Measurements from ENCODE around the gene CCDC70. TPM values are rescaled to one million over a fixed set of nuclear protein-coding genes. Genes with fewer than 3 reads are reported as not detected.

Gene CCDC70
- total and polyA plus RNA-seq, 2 of the 8 experiments (the other 6 are each of a cell fraction or from before 2014, with no cell fraction given) = not detected

DNA sequence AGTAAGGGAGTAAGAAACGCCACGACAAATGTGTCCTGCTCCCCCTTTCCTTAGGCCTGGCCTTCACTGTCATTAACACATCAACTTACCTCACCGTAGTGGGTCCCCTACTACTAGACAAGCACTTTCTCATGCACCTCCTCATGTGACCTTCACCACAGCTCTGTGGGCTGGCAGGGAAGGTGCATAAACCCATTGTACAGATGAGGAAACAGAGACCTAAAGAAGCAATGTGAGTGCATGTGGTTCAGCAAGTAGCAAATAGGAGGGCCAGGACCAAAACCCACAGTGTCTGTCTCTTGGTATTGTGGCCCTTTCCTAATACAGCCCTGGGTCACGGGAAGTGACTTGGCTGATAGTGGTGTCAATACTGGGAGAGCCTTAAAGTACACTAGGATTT lies 5.3 kb downstream of the CCDC70 start:
- no peak overlapping the region for H3K4me3 ChIP-seq (ENCODE audit: extremely low read depth in 1 of 4, insufficient read depth in 2 of 4, low read depth in 3 of 4, low read length in 4 of 4)
- no peak overlapping the region for H3K4ac ChIP-seq (replicated peaks; ENCODE audit: insufficient read length, low read depth, low read length)
- no peak overlapping the region for H3K18ac ChIP-seq (ENCODE audit: extremely low read depth, low read length)
- no peak overlapping the region for H2BK120ac ChIP-seq (replicated peaks; ENCODE audit: low read depth, low read length)
- no peak overlapping the region for H4K8ac ChIP-seq (ENCODE audit: extremely low read depth, insufficient read depth, low read length)
- H3K36me3 ChIP-seq (ENCODE audit: control insufficient read depth in 2 of 4, insufficient read depth in 4 of 4, low read length in 3 of 4) = no peaks in the 10 kb centered on the region
- WGBS, 2 experiments (ENCODE audit: extremely low coverage in 1 of 2, insufficient coverage in 1 of 2, insufficient read length in 1 of 2, insufficient replicate concordance in 2 of 2, low coverage in 1 of 2, low lambda C conversion rate in 2 of 2, missing lambda C conversion rate in 1 of 2) = 99% methylated on average over 4 of the region's 4 CpGs; no CpG with 5 or more reads in 1 of the 2 experiments
- no peaks in the 10 kb centered on the region; the same call in 1 of the 2 replicates for H3K23me2 ChIP-seq (ENCODE audit: low read depth, low read length)
- ChIA-PET CTCF (ENCODE audit: partially characterized antibody) (interaction anchor here (1.1 to 2.5 kb wide), 6 partner anchors 16 to 261 kb away, joined by 3 to 11 read pairs (median 6); partner anchors contain the start of gene NEK5), POLR2A (ENCODE audit: partially characterized antibody) (interaction anchor here (1.5 kb wide), 1 partner anchor 261 kb away, joined by 3 read pairs; no protein-coding TSS in a partner anchor)
- no peak overlapping the region for H3K9ac ChIP-seq (replicated peaks in 1 of 4; ENCODE audit: extremely low read depth in 1 of 4, low read depth in 3 of 4, low read length in 3 of 4)
- H3K9me3 ChIP-seq (ENCODE audit: insufficient read depth in 2 of 2, low read depth in 1 of 2, low read length in 1 of 2) = no peaks in the 10 kb centered on the region
- TF ChIP-seq, protein P1, sequence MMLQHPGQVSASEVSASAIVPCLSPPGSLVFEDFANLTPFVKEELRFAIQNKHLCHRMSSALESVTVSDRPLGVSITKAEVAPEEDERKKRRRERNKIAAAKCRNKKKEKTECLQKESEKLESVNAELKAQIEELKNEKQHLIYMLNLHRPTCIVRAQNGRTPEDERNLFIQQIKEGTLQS (IDR thresholded peaks at IDR 0.05; ENCODE audit: insufficient read depth, low read depth, low read length) = no peak
- TF ChIP-seq POU5F1 (IDR thresholded peaks at IDR 0.05; ENCODE audit: low read depth, low read length) = no peak
- TF ChIP-seq CTBP2 (IDR thresholded peaks at IDR 0.05; ENCODE audit: borderline replicate concordance, insufficient read depth, insufficient read length, low read length) = no peak
- no peak for TF ChIP-seq EGR1 (IDR thresholded peaks at IDR 0.05; ENCODE audit: borderline replicate concordance, low read depth, low read length)
- TF ChIP-seq TAF7 (optimal IDR thresholded peaks at IDR 0.05; ENCODE audit: borderline replicate concordance, low read depth, low read length) = no peak
- no peak for TF ChIP-seq CREB1 (IDR thresholded peaks at IDR 0.05)
- TF ChIP-seq CHD2 (IDR thresholded peaks at IDR 0.05; ENCODE audit: low read length) = no peak
- no peak overlapping the region for H2BK15ac ChIP-seq (ENCODE audit: low read length)
- no peaks in the 10 kb centered on the region for H4K20me1 ChIP-seq (replicated peaks in 1 of 2; ENCODE audit: control insufficient read depth in 1 of 2, insufficient read depth in 2 of 2, low read length in 2 of 2)
- no peak overlapping the region for H2AK5ac ChIP-seq (ENCODE audit: low read depth, low read length)
- no peak overlapping the region for H2BK5ac ChIP-seq (ENCODE audit: low read depth, low read length)
- H3K79me1 ChIP-seq (ENCODE audit: low read depth, low read length) = no peaks in the 10 kb centered on the region
- H3K4me1 ChIP-seq (replicated peaks in 1 of 4; ENCODE audit: control insufficient read depth in 3 of 4, insufficient read depth in 4 of 4, low read length in 3 of 4) = no peaks in the 10 kb centered on the region
- H3K23ac ChIP-seq (ENCODE audit: insufficient read length) = no peak overlapping the region
- DNase-seq (ENCODE audit: low read depth in 1 of 2, low spot score in 2 of 2) (no peak), FAIRE-seq (no peak)
- H3K79me2 ChIP-seq (ENCODE audit: control insufficient read depth in 1 of 2, insufficient read depth in 2 of 2, low read length in 2 of 2) = no peaks in the 10 kb centered on the region
- H3K4me2 ChIP-seq (ENCODE audit: insufficient read depth in 1 of 2, low read depth in 2 of 2, low read length in 2 of 2) = no peak overlapping the region
- no peak overlapping the region for H3K14ac ChIP-seq (ENCODE audit: insufficient read length)
- H3K27ac ChIP-seq (ENCODE audit: low read depth, low read length) = no peak overlapping the region
- no peak overlapping the region for H2BK12ac ChIP-seq (ENCODE audit: low read depth, low read length)
- no peak overlapping the region for H3K56ac ChIP-seq (replicated peaks; ENCODE audit: insufficient read length, low read depth, low read length)
- peaks cover 0 to 2% (median 0%) of the 10 kb centered on the region in 4 experiments; a peak in 1 of 7 replicates for H3K27me3 ChIP-seq (replicated peaks in 1 of 4; ENCODE audit: control insufficient read depth in 3 of 4, extremely low read depth in 1 of 4, insufficient read depth in 3 of 4, low read length in 3 of 4)
- H2BK20ac ChIP-seq (ENCODE audit: low read length) = no peak overlapping the region
- H4K91ac ChIP-seq (replicated peaks; ENCODE audit: insufficient read length, low read length) = no peak overlapping the region
- no peak overlapping the region for H2AFZ ChIP-seq (ENCODE audit: low read length)
- no peak overlapping the region for H4K5ac ChIP-seq (ENCODE audit: insufficient read length, low read depth, low read length)

Measured in H1 (cell line).